Ovary (tissue), 3 donors: ENCODE measurements around the gene NEK9.

Experiments
- CTCF ChIP-seq, 3 donors: fragments of 450-650 bp in 2 of 3; fragments of 200-600 bp in 1 of 3; IDR thresholded peaks; one replicate each; pipeline versions ENCODE4 v1.5.1 to v1.8.0; 2016 to 2022; ENCODE audit warnings: antibody characterized with exemption in 3 of 3, mild to moderate bottlenecking in 1 of 3
- EP300 ChIP-seq: sonication (generic); formaldehyde crosslinking; IDR thresholded peaks from one replicate; pipeline ENCODE4 v1.6.1; 2017; ENCODE audit warnings: antibody characterized with exemption
- POLR2A ChIP-seq: fragments of 450-650 bp; IDR thresholded peaks from one replicate; pipeline ENCODE4 v1.6.1; 2017; ENCODE audit warnings: antibody characterized with exemption, mild to moderate bottlenecking, moderate library complexity
- donor health status: DM: no; HTN: no; CAD: no.

- TF ChIP-seq CTCF (IDR thresholded peaks at IDR 0.05): no peak
- no peak for TF ChIP-seq EP300
- no peak for TF ChIP-seq POLR2A
These were observed 79.9 kb downstream of the NEK9 start for GRCh38 chr14:75046899-75047298.
